Measurements from ENCODE around the gene TTC14. TPM values are rescaled to one million over a fixed set of nuclear protein-coding genes. Genes with fewer than 3 reads are reported as not detected.
A peak's percentile ranks its signal among the peaks of the same experiment; 100 is the strongest.

TTC14 gene
- total and polyA plus RNA-seq, 2 of the 8 experiments (the other 6 are each of a cell fraction or from before 2014, with no cell fraction given), result 10.2 to 22.3 TPM

- H3K79me1 ChIP-seq (ENCODE audit: low read depth, low read length), result no peaks in the 10 kb centered on the region
- H3K4ac ChIP-seq (replicated peaks; ENCODE audit: insufficient read length, low read depth, low read length), result no peak overlapping the region
- no peak overlapping the region for H4K8ac ChIP-seq (ENCODE audit: extremely low read depth, insufficient read depth, low read length)
- H4K20me1 ChIP-seq (replicated peaks in 1 of 2; ENCODE audit: control insufficient read depth in 1 of 2, insufficient read depth in 2 of 2, low read length in 2 of 2), result no peaks in the 10 kb centered on the region
- no peak overlapping the region for H2AK5ac ChIP-seq (ENCODE audit: low read depth, low read length)
- H3K14ac ChIP-seq (ENCODE audit: insufficient read length), result no peak overlapping the region
- H3K36me3 ChIP-seq (ENCODE audit: control insufficient read depth in 2 of 4, insufficient read depth in 4 of 4, low read length in 3 of 4), result no peaks in the 10 kb centered on the region
- H2AFZ ChIP-seq (ENCODE audit: low read length), result no peak overlapping the region
- no peak for TF ChIP-seq SUZ12 (IDR thresholded peaks at IDR 0.05; ENCODE audit: low read length)
- no peak overlapping the region for H2BK20ac ChIP-seq (ENCODE audit: low read length)
- peaks cover 0 to 3% (median under 1%) of the 10 kb centered on the region in 4 experiments; a peak in 1 of 7 replicates for H3K4me1 ChIP-seq (replicated peaks in 1 of 4; ENCODE audit: control insufficient read depth in 3 of 4, insufficient read depth in 4 of 4, low read length in 3 of 4)
- WGBS, 2 experiments (ENCODE audit: extremely low coverage in 1 of 2, insufficient coverage in 1 of 2, insufficient read length in 1 of 2, insufficient replicate concordance in 2 of 2, low coverage in 1 of 2, low lambda C conversion rate in 2 of 2, missing lambda C conversion rate in 1 of 2), result 92% methylated on average over 4 of the region's 4 CpGs; no CpG with 5 or more reads in 1 of the 2 experiments
- no peak overlapping the region for H3K4me3 ChIP-seq (ENCODE audit: extremely low read depth in 1 of 4, insufficient read depth in 2 of 4, low read depth in 3 of 4, low read length in 4 of 4)
- H2BK12ac ChIP-seq (ENCODE audit: low read depth, low read length), result no peak overlapping the region
- H4K91ac ChIP-seq (replicated peaks; ENCODE audit: insufficient read length, low read length), result no peak overlapping the region
- H3K23ac ChIP-seq (ENCODE audit: insufficient read length), result no peak overlapping the region
- H3K27ac ChIP-seq (ENCODE audit: low read depth, low read length), result no peak overlapping the region
- no peaks in the 10 kb centered on the region for H3K79me2 ChIP-seq (ENCODE audit: control insufficient read depth in 1 of 2, insufficient read depth in 2 of 2, low read length in 2 of 2)
- ChIA-PET CTCF (ENCODE audit: partially characterized antibody) (interaction anchor here (1.2 to 1.8 kb wide), 2 partner anchors 22 to 23 kb away, joined by 3 to 5 read pairs; partner anchors contain the start of gene CCDC39), POLR2A (ENCODE audit: partially characterized antibody) (no interaction called here)
- H3K9ac ChIP-seq (replicated peaks in 1 of 4; ENCODE audit: extremely low read depth in 1 of 4, low read depth in 3 of 4, low read length in 3 of 4), result no peak overlapping the region
- FAIRE-seq (no peak), DNase-seq (ENCODE audit: low read depth in 1 of 2, low spot score in 2 of 2) (no peak)
- no peak overlapping the region for H4K5ac ChIP-seq (ENCODE audit: insufficient read length, low read depth, low read length)
- H2BK15ac ChIP-seq (ENCODE audit: low read length), result no peak overlapping the region
- no peaks in the 10 kb centered on the region for H3K9me3 ChIP-seq (ENCODE audit: insufficient read depth in 2 of 2, low read depth in 1 of 2, low read length in 1 of 2)
- H2BK120ac ChIP-seq (replicated peaks; ENCODE audit: low read depth, low read length), result no peak overlapping the region
- H3K4me2 ChIP-seq (ENCODE audit: insufficient read depth in 1 of 2, low read depth in 2 of 2, low read length in 2 of 2), result 0 out of 4 replicates have a peak overlapping the region, but pooled peaks of 1 of the 2 experiments have one; percentile 28
- H3K18ac ChIP-seq (ENCODE audit: extremely low read depth, low read length), result no peak overlapping the region
- no peak overlapping the region for H2BK5ac ChIP-seq (ENCODE audit: low read depth, low read length)
- H3K27me3 ChIP-seq (replicated peaks in 1 of 4; ENCODE audit: control insufficient read depth in 3 of 4, extremely low read depth in 1 of 4, insufficient read depth in 3 of 4, low read length in 3 of 4), result no peaks in the 10 kb centered on the region
- H3K56ac ChIP-seq (replicated peaks; ENCODE audit: insufficient read length, low read depth, low read length), result no peak overlapping the region
- H3K23me2 ChIP-seq (ENCODE audit: low read depth, low read length), result no peaks in the 10 kb centered on the region
These were observed 54.4 kb downstream of the TTC14 start for GRCh38 chr3:180656406-180656805.
